HEK293 (cell line): Measurements from ENCODE around the gene YWHAQ.

ENCODE experiments used
- CTCF ChIA-PET: fragments of 350-600 bp; formaldehyde crosslinking; extraction: SDS; loops from one replicate; lab custom pipeline; 2021; ENCODE audit warnings: antibody characterized with exemption; lab: Yijun Ruan, JAX
- POLR2A ChIA-PET: fragments of 300-600 bp; formaldehyde crosslinking; extraction: SDS; loops from one replicate; lab custom pipeline; 2020; ENCODE audit warnings: antibody characterized with exemption, inconsistent platforms; lab: Yijun Ruan, JAX
- H3K27ac ChIP-seq: fragments of 200-500 bp; sonication (Bioruptor generic); 2 replicates; pipeline ENCODE4 v1.5.1; 2014; ENCODE audit warnings: low read depth, low read length, control low read depth, inconsistent platforms; ENCODE audit errors: extremely low read depth
- H3K36me3 ChIP-seq, 2 experiments: fragments of 200-500 bp in 1 of 2; sonication (Bioruptor generic) in 1 of 2; 1 replicate in 1 of 2; 2 replicates in 1 of 2; pipeline ENCODE4 v1.5.1; 2014 to 2017; ENCODE audit warnings: inconsistent platforms in 2 of 2, low read length in 2 of 2; ENCODE audit not compliant: control insufficient read depth in 2 of 2, insufficient read depth in 1 of 2
- H3K4me1 ChIP-seq: fragments of 200-500 bp; sonication (Bioruptor generic); 2 replicates; pipeline ENCODE4 v1.5.1; 2014; ENCODE audit warnings: mild to moderate bottlenecking, low read length, inconsistent platforms; ENCODE audit not compliant: control insufficient read depth, insufficient read depth
- H3K4me3 ChIP-seq: 2 replicates; pipeline ENCODE4 v1.5.1; 2011; ENCODE audit warnings: low read depth, mild to moderate bottlenecking, control low read depth, low read length, moderate library complexity
- H3K9me3 ChIP-seq: fragments of 200-500 bp; sonication (Bioruptor generic); 2 replicates; pipeline ENCODE4 v1.5.1; 2014; ENCODE audit warnings: low read depth, low read length, inconsistent platforms; ENCODE audit not compliant: control insufficient read depth, insufficient read depth
- KLF17 ChIP-seq: fragments of 450-650 bp; formaldehyde crosslinking; IDR thresholded peaks from 2 replicates; pipeline ENCODE4 v1.5.1; 2016; ENCODE audit warnings: missing biosample characterization, missing genetic modification characterization
- OSR2 ChIP-seq: fragments of 450-650 bp; formaldehyde crosslinking; IDR thresholded peaks from 2 replicates; pipeline ENCODE4 v1.5.1; 2016; ENCODE audit warnings: missing biosample characterization, missing genetic modification characterization
- TSHZ1 ChIP-seq: fragments of 450-650 bp; formaldehyde crosslinking; IDR thresholded peaks from 2 replicates; pipeline ENCODE4 v1.5.1; 2016; ENCODE audit warnings: missing biosample characterization, missing genetic modification characterization, borderline replicate concordance
- ZBTB48 ChIP-seq: fragments of 450-650 bp; formaldehyde crosslinking; IDR thresholded peaks from 2 replicates; pipeline ENCODE4 v1.5.1; 2016; ENCODE audit warnings: missing biosample characterization, missing genetic modification characterization
- ZNF18 ChIP-seq: fragments of 450-650 bp; formaldehyde crosslinking; IDR thresholded peaks from 2 replicates; pipeline ENCODE4 v1.5.1; 2016; ENCODE audit warnings: missing biosample characterization, missing genetic modification characterization
- ZNF211 ChIP-seq: fragments of 450-650 bp; formaldehyde crosslinking; IDR thresholded peaks from 2 replicates; pipeline ENCODE4 v1.5.1; 2016; ENCODE audit warnings: low read depth, missing biosample characterization, missing genetic modification characterization
- ZNF280D ChIP-seq: fragments of 450-650 bp; formaldehyde crosslinking; IDR thresholded peaks from 2 replicates; pipeline ENCODE4 v1.5.1; 2016; ENCODE audit warnings: missing biosample characterization, missing genetic modification characterization
- ZNF302 ChIP-seq: fragments of 450-650 bp; formaldehyde crosslinking; IDR thresholded peaks from 2 replicates; pipeline ENCODE4 v1.5.1; 2016; ENCODE audit warnings: missing biosample characterization, missing genetic modification characterization, low read depth
- ZNF324 ChIP-seq: fragments of 450-650 bp; formaldehyde crosslinking; IDR thresholded peaks from 2 replicates; pipeline ENCODE4 v1.5.1; 2016; ENCODE audit warnings: missing biosample characterization, missing genetic modification characterization
- ZNF354C ChIP-seq: fragments of 450-650 bp; formaldehyde crosslinking; IDR thresholded peaks from 2 replicates; pipeline ENCODE4 v1.5.1; 2016; ENCODE audit warnings: missing biosample characterization, missing genetic modification characterization, low read depth, borderline replicate concordance
- ZNF416 ChIP-seq: fragments of 450-650 bp; formaldehyde crosslinking; IDR thresholded peaks from 2 replicates; pipeline ENCODE4 v1.5.1; 2016; ENCODE audit warnings: missing biosample characterization, missing genetic modification characterization
- ZNF426 ChIP-seq: fragments of 450-650 bp; formaldehyde crosslinking; IDR thresholded peaks from 2 replicates; pipeline ENCODE4 v1.5.1; 2017; ENCODE audit warnings: missing biosample characterization, missing genetic modification characterization, mild to moderate bottlenecking, inconsistent platforms, moderate library complexity
- ZNF513 ChIP-seq: fragments of 450-650 bp; IDR thresholded peaks from 2 replicates; pipeline ENCODE4 v1.5.1; 2018; ENCODE audit warnings: missing biosample characterization, missing genetic modification characterization
- ZNF514 ChIP-seq: fragments of 450-650 bp; formaldehyde crosslinking; IDR thresholded peaks from 2 replicates; pipeline ENCODE4 v1.5.1; 2016; ENCODE audit warnings: missing biosample characterization, missing genetic modification characterization
- ZNF529 ChIP-seq: fragments of 450-650 bp; formaldehyde crosslinking; IDR thresholded peaks from 2 replicates; pipeline ENCODE4 v1.5.1; 2017; ENCODE audit warnings: missing genetic modification characterization, missing biosample characterization; ENCODE audit not compliant: insufficient replicate concordance
- ZNF544 ChIP-seq: fragments of 450-650 bp; formaldehyde crosslinking; IDR thresholded peaks from 2 replicates; pipeline ENCODE4 v1.5.0; 2017; ENCODE audit warnings: missing biosample characterization, missing genetic modification characterization
- ZNF654 ChIP-seq: fragments of 450-650 bp; formaldehyde crosslinking; IDR thresholded peaks from 2 replicates; pipeline ENCODE4 v1.5.1; 2016; ENCODE audit warnings: low read depth, missing biosample characterization, missing genetic modification characterization
- ZNF664 ChIP-seq: fragments of 450-650 bp; formaldehyde crosslinking; IDR thresholded peaks from 2 replicates; pipeline ENCODE4 v1.5.1; 2016; ENCODE audit warnings: missing biosample characterization, missing genetic modification characterization
- ZNF830 ChIP-seq: fragments of 450-650 bp; IDR thresholded peaks from 2 replicates; pipeline ENCODE4 v1.5.0; 2018; ENCODE audit warnings: missing biosample characterization, missing genetic modification characterization, low read depth, mild to moderate bottlenecking, moderate library complexity

The YWHAQ gene

GRCh38 chr2:9673914-9674481 is 43.2 kb upstream of the YWHAQ start:
- no peak overlapping the region for H3K27ac ChIP-seq
- H3K36me3 ChIP-seq = no peaks in the 10 kb centered on the region
- CTCF ChIA-PET = interaction anchor here (0.6 kb wide), 1 partner anchor 32 kb away, joined by 3 read pairs; no protein-coding TSS in a partner anchor
- no peak overlapping the region for H3K4me3 ChIP-seq
- POLR2A ChIA-PET = interaction anchor here (0.5 to 3.7 kb wide), 3 partner anchors 29 to 212 kb away, joined by 7 to 27 read pairs (median 8); partner anchors contain the start of gene YWHAQ
- 0 out of 2 replicates have a peak, but pooled peaks have one; percentile 30 for TF ChIP-seq ZNF664 (tag by site-specific recombination)
- no peak for TF ChIP-seq ZNF426 (tag by site-specific recombination)
- no peak for TF ChIP-seq ZNF18 (tag by site-specific recombination)
- TF ChIP-seq ZNF280D (tag by site-specific recombination) = no peak
- 0 out of 2 replicates have a peak, but pooled peaks cover 8% of the 10 kb centered on the region for H3K4me1 ChIP-seq
- no peaks in the 10 kb centered on the region for H3K9me3 ChIP-seq

- no peak overlapping the region for H3K27ac ChIP-seq
- no peaks in the 10 kb centered on the region for H3K36me3 ChIP-seq
- ChIA-PET POLR2A (interaction anchor here (1.0 kb wide), 1 partner anchor 38 kb away, joined by 3 read pairs; the partner anchor contains the start of gene YWHAQ), CTCF (no interaction called here)
- TF ChIP-seq ZNF544 (tag by site-specific recombination) = no peak
- no peak for TF ChIP-seq ZNF211
- TF ChIP-seq TSHZ1 = no peak
- no peak for TF ChIP-seq ZNF416 (tag by site-specific recombination)
- no peak for TF ChIP-seq OSR2 (tag by site-specific recombination)
- no peak for TF ChIP-seq ZBTB48
- no peak for TF ChIP-seq ZNF513
- no peak for TF ChIP-seq ZNF830 (tag by site-specific recombination)
- TF ChIP-seq ZNF302 (tag by site-specific recombination) = no peak
- no peak for TF ChIP-seq ZNF514 (tag by site-specific recombination)
- no peak for TF ChIP-seq ZNF324 (tag by site-specific recombination)
- TF ChIP-seq ZNF354C (tag by site-specific recombination) = no peak
- TF ChIP-seq ZNF664 (tag by site-specific recombination) = no peak
- TF ChIP-seq ZNF654 (tag by site-specific recombination) = no peak
- no peak for TF ChIP-seq KLF17 (tag by site-specific recombination)
- TF ChIP-seq ZNF529 (tag by site-specific recombination) = no peak
- H3K4me3 ChIP-seq = no peak overlapping the region
- no peaks in the 10 kb centered on the region for H3K4me1 ChIP-seq
- H3K9me3 ChIP-seq = no peaks in the 10 kb centered on the region
Measured at GRCh38 chr2:9668687-9669345, 38.0 kb upstream of the YWHAQ start.
